ENCODE results near the gene SFMBT1.

GRCh38 chr3:52978109-52978754 is 67.6 kb downstream of the SFMBT1 start:
- no peak for TF ChIP-seq CTCF (conservative IDR thresholded peaks at IDR 0.05; ENCODE audit: low read length)
- no peak for TF ChIP-seq EZH2phosphoT487 (IDR thresholded peaks at IDR 0.05; ENCODE audit: borderline replicate concordance, low read depth, low read length)

All from OCI-LY7 (cell line).